GM12891 (cell line): ENCODE data around the gene ZNF837.

Experiments used
- PAX5 ChIP-seq: IDR thresholded peaks from 2 replicates; pipeline ENCODE4 v1.6.1; 2011; ENCODE audit warnings: low read length, moderate library complexity, mild to moderate bottlenecking; ENCODE audit not compliant: insufficient read depth, severe bottlenecking
- POLR2A ChIP-seq: IDR thresholded peaks from 2 replicates; pipeline ENCODE4 v1.6.1; 2011; ENCODE audit warnings: low read depth, low read length, control low read depth
- POLR2AphosphoS5 ChIP-seq: IDR thresholded peaks from 2 replicates; pipeline ENCODE4 v1.6.1; 2011; ENCODE audit warnings: low read depth, low read length, control low read depth
- POU2F2 ChIP-seq: IDR thresholded peaks from 2 replicates; pipeline ENCODE4 v1.6.1; 2011; ENCODE audit warnings: low read depth, mild to moderate bottlenecking, control low read depth, low read length, moderate library complexity
- SPI1 ChIP-seq: IDR thresholded peaks from 2 replicates; pipeline ENCODE4 v1.6.1; 2011; ENCODE audit warnings: low read depth, low read length, control low read depth
- TAF1 ChIP-seq: IDR thresholded peaks from 2 replicates; pipeline ENCODE4 v1.6.1; 2011; ENCODE audit warnings: low read depth, low read length, control low read depth

DNA sequence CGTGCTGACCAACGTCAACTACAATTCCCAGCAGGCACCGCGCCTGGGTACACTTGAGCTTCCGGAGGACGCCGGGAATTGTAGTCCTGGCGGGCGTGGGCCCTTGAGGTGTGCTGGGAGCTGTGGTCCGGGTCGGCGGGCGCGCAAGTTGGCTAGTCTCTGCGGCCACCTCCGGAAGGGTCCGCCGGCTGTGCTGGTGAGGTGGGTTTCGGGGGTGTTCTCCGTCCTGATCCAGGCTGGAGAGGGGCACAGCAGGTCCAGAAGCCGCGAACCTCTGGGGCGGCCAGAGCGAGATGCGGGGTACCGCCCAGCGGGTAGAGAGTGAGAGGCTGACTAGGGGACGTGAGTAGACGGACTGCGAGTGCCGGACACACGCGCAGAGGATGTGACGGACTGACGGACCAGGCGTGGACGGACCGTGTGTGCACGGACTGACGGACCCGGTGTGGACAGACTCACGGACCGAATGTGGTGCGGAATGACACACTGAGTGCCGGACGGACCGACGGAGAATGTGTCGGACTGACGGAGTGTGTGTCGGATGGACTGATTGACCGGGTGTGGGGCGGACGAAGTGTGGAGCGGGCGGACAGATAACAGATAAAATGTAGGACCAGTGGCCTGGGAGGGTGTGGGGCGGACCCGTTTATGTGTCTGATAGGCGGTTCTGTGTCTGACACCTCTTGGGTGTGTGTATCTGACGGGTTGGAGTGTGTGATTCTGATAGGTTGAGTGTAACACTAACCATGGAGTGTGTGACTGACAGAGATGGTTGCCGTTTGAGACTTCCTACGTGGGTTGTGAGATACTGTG lies 53.7 kb downstream of the ZNF837 start, which contains the start of gene ZSCAN22:
- TF ChIP-seq POLR2AphosphoS5 (peak; percentile 69), POLR2A (peak; percentile 68), TAF1 (peak; percentile 14; the same call in 1 of the 2 replicates), SPI1 (no peak), POU2F2 (peak; percentile 85), PAX5 (no peak)
